Measurements from ENCODE around the gene NINJ2. TPM values are rescaled to one million over a fixed set of nuclear protein-coding genes. Genes with fewer than 3 reads are reported as not detected.

The NINJ2 gene
- total and polyA plus RNA-seq, 10 of the 15 experiments (the other 5 are each of a cell fraction or from before 2014, with no cell fraction given), result 8.9 to 51.6 (median 21.3) TPM

- no peak for TF ChIP-seq MTA2 (IDR thresholded peaks at IDR 0.05; ENCODE audit: low read depth)
- TF ChIP-seq SPI1 (IDR thresholded peaks at IDR 0.05; ENCODE audit: borderline replicate concordance, insufficient read depth, low read depth, low read length), result no peak
- TF ChIP-seq SKIL (IDR thresholded peaks at IDR 0.05; ENCODE audit: low read depth, poor library complexity, severe bottlenecking), result no peak
- no peak for TF ChIP-seq MYB (IDR thresholded peaks at IDR 0.05; ENCODE audit: borderline replicate concordance, low read depth, low read length)
- no peak for TF ChIP-seq KAT2A (conservative IDR thresholded peaks at IDR 0.05; ENCODE audit: control insufficient read depth, low read depth, low read length)
- no peak for TF ChIP-seq YBX1 (IDR thresholded peaks at IDR 0.05)
- no peak for TF ChIP-seq ZNF622 (IDR thresholded peaks at IDR 0.05)
- TF ChIP-seq SRF (IDR thresholded peaks at IDR 0.05; ENCODE audit: low read depth in 2 of 2, low read length in 2 of 2), result peak in 1 of 2 experiments; percentile 38; a peak in 1 of 4 replicates
- no peak for TF ChIP-seq SREBF2 (IDR thresholded peaks at IDR 0.05; ENCODE audit: low read length)
- TF ChIP-seq PBX3 (IDR thresholded peaks at IDR 0.05; ENCODE audit: insufficient replicate concordance, low read depth, low read length), result no peak
- TF ChIP-seq LARP7 (IDR thresholded peaks at IDR 0.05), result 0 out of 2 replicates have a peak, but pooled peaks have one; percentile 45
- no peak for TF ChIP-seq ZZZ3 (IDR thresholded peaks at IDR 0.05; ENCODE audit: control insufficient read depth, insufficient read length, low read depth)
- TF ChIP-seq USF2 (IDR thresholded peaks at IDR 0.05; ENCODE audit: borderline replicate concordance, low read depth, low read length), result peak; percentile 77
- TF ChIP-seq SUPT20H (IDR thresholded peaks at IDR 0.05; ENCODE audit: borderline replicate concordance, control insufficient read depth, low read depth, low read length), result no peak
- peak; percentile 65 for TF ChIP-seq IKZF1 (conservative IDR thresholded peaks at IDR 0.05)
- TF ChIP-seq ZNF274 (IDR thresholded peaks at IDR 0.05; ENCODE audit: insufficient read depth, insufficient read length), result no peak
- TF ChIP-seq RELB (IDR thresholded peaks at IDR 0.05; ENCODE audit: low read depth), result no peak
- TF ChIP-seq MTA3 (IDR thresholded peaks at IDR 0.05; ENCODE audit: borderline replicate concordance, low read length), result no peak
- peak; percentile 70; the same call in 1 of the 2 replicates for TF ChIP-seq MLLT1 (IDR thresholded peaks at IDR 0.05)
- TF ChIP-seq KLF5 (IDR thresholded peaks at IDR 0.05; ENCODE audit: partially characterized antibody), result peak; percentile 53
Measured at GRCh38 chr12:575948-576614, 87.2 kb downstream of the NINJ2 start (continued).

All from GM12878 (cell line).